ENCODE results near the gene RAB5IF. TPM values are rescaled to one million over a fixed set of nuclear protein-coding genes. Genes with fewer than 3 reads are reported as not detected.

The RAB5IF gene
- total RNA-seq, 4 donors from 2014 or later = 203 to 373 (median 267) TPM

- 0% methylated on average over 2 to 8 of the region's 53 CpGs for WGBS, 2 donors
- Histone ChIP-seq H3K9me3 (no peaks in the 10 kb centered on the region), H3K4me1 (peaks cover 10 to 49% (median 17%) of the 10 kb centered on the region in 3 donors), H3K27me3 (peaks cover 0 to 35% (median 0%) of the 10 kb centered on the region in 4 donors), H3K36me3 (peaks cover 0 to 7% (median 0%) of the 10 kb centered on the region in 3 donors), H3K4me3 (peak overlapping the region; percentile 47 to 89 (median 80)), H3K27ac (peak overlapping the region; percentile 82 to 95 (median 92))
- TF ChIP-seq POLR2A (IDR thresholded peaks at IDR 0.05) = no peak
- TF ChIP-seq CTCF (IDR thresholded peaks at IDR 0.05) = no peak
- DNase-seq = no peak
- intact Hi-C loops (cut with DNase I) = no loop called here
Observed at GRCh38 chr20:36573798-36574365, 31.7 kb upstream of the RAB5IF start.

GRCh38 chr20:36574366-36575135, 31.0 kb upstream of the RAB5IF start:
- 1% methylated on average over 13 to 18 of the region's 69 CpGs for WGBS, 2 donors
- no peak for TF ChIP-seq POLR2A (IDR thresholded peaks at IDR 0.05)
- TF ChIP-seq CTCF (IDR thresholded peaks at IDR 0.05) = no peak
- Histone ChIP-seq H3K27ac (peak overlapping the region; percentile 82 to 95 (median 92)), H3K36me3 (peaks cover 0 to 13% (median 2%) of the 10 kb centered on the region in 3 donors), H3K9me3 (no peaks in the 10 kb centered on the region), H3K4me3 (peak overlapping the region; percentile 47 to 89 (median 80)), H3K27me3 (peaks cover 0 to 35% (median 0%) of the 10 kb centered on the region in 4 donors), H3K4me1 (peaks cover 10 to 49% (median 17%) of the 10 kb centered on the region in 3 donors)
- no peak for DNase-seq
- intact Hi-C loops (cut with DNase I) = no loop called here

- Histone ChIP-seq H3K4me1 (peaks cover 10 to 49% (median 17%) of the 10 kb centered on the region in 3 donors), H3K36me3 (peaks cover 0 to 29% (median 12%) of the 10 kb centered on the region in 3 donors), H3K9me3 (no peaks in the 10 kb centered on the region), H3K27me3 (peaks cover 0 to 42% (median 0%) of the 10 kb centered on the region in 4 donors), H3K4me3 (no peak overlapping the region), H3K27ac (peak overlapping the region in 1 of 4 donors; percentile 91)
- no peak for DNase-seq
- no peak for TF ChIP-seq POLR2A (IDR thresholded peaks at IDR 0.05)
- TF ChIP-seq CTCF (IDR thresholded peaks at IDR 0.05) = no peak
- intact Hi-C loops (cut with DNase I) = no loop called here
- WGBS, 2 donors = 41 to 73% methylated on average over 1 of the region's 1 CpG
Observed at GRCh38 chr20:36576081-36576445, 29.5 kb upstream of the RAB5IF start.

DNA sequence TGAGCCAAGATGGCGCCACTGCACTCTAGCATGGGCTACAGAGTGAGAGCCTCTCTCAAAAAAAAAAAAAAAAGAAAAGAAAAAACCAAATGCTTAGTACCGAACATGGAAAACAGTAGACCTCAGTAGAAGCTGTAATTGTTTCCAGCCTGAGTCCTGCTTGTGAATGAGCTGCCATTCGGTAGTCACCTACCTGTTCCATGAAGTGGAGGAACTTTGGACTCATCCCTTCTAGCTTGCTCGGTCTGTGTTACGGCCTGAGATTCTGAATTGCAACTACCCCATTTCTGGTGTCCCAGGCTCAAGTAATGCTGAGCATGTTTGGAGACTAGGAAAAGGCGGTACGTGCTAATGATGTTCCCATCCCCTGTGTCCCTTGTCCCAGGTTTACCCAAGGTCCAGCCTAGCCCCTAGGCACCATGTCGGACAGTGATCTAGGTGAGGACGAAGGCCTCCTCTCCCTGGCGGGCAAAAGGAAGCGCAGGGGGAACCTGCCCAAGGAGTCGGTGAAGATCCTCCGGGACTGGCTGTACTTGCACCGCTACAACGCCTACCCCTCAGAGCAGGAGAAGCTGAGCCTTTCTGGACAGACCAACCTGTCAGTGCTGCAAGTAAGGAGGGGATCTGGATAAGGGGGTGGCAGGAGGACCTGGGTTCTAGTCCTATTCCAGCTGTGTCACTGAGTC, 27.1 kb upstream of the RAB5IF start:
- Histone ChIP-seq H3K27ac (no peak overlapping the region), H3K4me3 (no peak overlapping the region), H3K9me3 (no peaks in the 10 kb centered on the region), H3K4me1 (peaks cover 1 to 36% (median 17%) of the 10 kb centered on the region in 3 donors), H3K36me3 (peaks cover 0 to 47% (median 12%) of the 10 kb centered on the region in 3 donors), H3K27me3 (peaks cover 0 to 49% (median 0%) of the 10 kb centered on the region in 4 donors)
- no peak for DNase-seq
- WGBS, 2 donors = 92 to 94% methylated on average over 14 of the region's 15 CpGs
- TF ChIP-seq CTCF (IDR thresholded peaks at IDR 0.05) (no peak), POLR2A (IDR thresholded peaks at IDR 0.05) (no peak)
- intact Hi-C loops (cut with DNase I) = no loop called here
